Nephron progenitor cell (in vitro differentiated cells): Measurements from ENCODE around the gene TLR4.

Experiments
- DNase-seq: peaks from one replicate; pipeline ENCODE4 v3.0.0; 2021
- H3K27ac Mint-ChIP-seq: 2 replicates; pipeline ENCODE4 v1.8.0; 2021; ENCODE audit warnings: mild to moderate bottlenecking, moderate library complexity, mixed read lengths
- H3K27me3 Mint-ChIP-seq: 2 replicates; pipeline ENCODE4 v1.8.0; 2021; ENCODE audit warnings: mild to moderate bottlenecking, low read depth, mixed read lengths; ENCODE audit not compliant: poor library complexity
- H3K36me3 Mint-ChIP-seq: 2 replicates; pipeline ENCODE4 v1.8.0; 2021; ENCODE audit warnings: low read depth, mixed read lengths
- H3K4me1 Mint-ChIP-seq: 2 replicates; pipeline ENCODE4 v1.8.0; 2021; ENCODE audit warnings: mixed read lengths
- H3K4me3 Mint-ChIP-seq: 2 replicates; pipeline ENCODE4 v1.8.0; 2021; ENCODE audit warnings: mild to moderate bottlenecking, moderate library complexity, mixed read lengths
- H3K9me3 Mint-ChIP-seq: 2 replicates; pipeline ENCODE4 v1.8.0; 2021; ENCODE audit warnings: mild to moderate bottlenecking, moderate library complexity, mixed read lengths
- TF ChIP-seq, protein P1 (sequence below): fragments of 200-600 bp; sonication (generic); IDR thresholded peaks from 2 replicates; pipeline ENCODE4 v1.5.0; 2021; ENCODE audit warnings: antibody characterized with exemption

Gene TLR4

GRCh38 chr9:117687532-117687931 is 16.7 kb upstream of the TLR4 start:
- TF ChIP-seq, protein P1, sequence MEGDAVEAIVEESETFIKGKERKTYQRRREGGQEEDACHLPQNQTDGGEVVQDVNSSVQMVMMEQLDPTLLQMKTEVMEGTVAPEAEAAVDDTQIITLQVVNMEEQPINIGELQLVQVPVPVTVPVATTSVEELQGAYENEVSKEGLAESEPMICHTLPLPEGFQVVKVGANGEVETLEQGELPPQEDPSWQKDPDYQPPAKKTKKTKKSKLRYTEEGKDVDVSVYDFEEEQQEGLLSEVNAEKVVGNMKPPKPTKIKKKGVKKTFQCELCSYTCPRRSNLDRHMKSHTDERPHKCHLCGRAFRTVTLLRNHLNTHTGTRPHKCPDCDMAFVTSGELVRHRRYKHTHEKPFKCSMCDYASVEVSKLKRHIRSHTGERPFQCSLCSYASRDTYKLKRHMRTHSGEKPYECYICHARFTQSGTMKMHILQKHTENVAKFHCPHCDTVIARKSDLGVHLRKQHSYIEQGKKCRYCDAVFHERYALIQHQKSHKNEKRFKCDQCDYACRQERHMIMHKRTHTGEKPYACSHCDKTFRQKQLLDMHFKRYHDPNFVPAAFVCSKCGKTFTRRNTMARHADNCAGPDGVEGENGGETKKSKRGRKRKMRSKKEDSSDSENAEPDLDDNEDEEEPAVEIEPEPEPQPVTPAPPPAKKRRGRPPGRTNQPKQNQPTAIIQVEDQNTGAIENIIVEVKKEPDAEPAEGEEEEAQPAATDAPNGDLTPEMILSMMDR: no peak
- Mint-ChIP-seq H3K4me3 (no peak overlapping the region), H3K27me3 (no peaks in the 10 kb centered on the region), H3K27ac (no peak overlapping the region), H3K9me3 (peaks cover 21% of the 10 kb centered on the region), H3K4me1 (no peaks in the 10 kb centered on the region), H3K36me3 (no peaks in the 10 kb centered on the region)
- DNase-seq: no peak

DNA sequence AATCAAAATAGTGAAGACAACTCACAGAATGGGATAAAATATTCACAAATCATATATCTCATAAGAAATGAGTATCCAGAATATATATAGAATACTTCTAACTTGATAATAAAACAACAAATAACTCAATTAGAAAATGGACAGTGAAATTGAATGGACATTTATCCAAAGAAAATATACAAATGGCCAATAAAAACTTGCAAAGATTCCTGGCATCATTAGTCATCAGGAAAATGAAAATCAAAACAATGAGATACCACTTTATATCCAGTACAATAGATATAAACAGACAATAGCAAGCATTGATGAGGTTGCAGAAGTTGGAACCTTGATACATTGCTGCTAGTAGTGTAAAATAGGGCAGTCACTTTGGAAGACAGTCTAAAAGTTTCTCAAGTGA is 12.8 kb upstream of the TLR4 start:
- no peak overlapping the region for H3K4me3 Mint-ChIP-seq
- H3K9me3 Mint-ChIP-seq: peaks cover 37% of the 10 kb centered on the region
- H3K27ac Mint-ChIP-seq: no peak overlapping the region
- H3K27me3 Mint-ChIP-seq: peaks cover 6% of the 10 kb centered on the region
- DNase-seq: no peak
- H3K36me3 Mint-ChIP-seq: no peaks in the 10 kb centered on the region
- H3K4me1 Mint-ChIP-seq: no peaks in the 10 kb centered on the region
- TF ChIP-seq, protein P1: no peak

- H3K4me3 Mint-ChIP-seq: no peak overlapping the region
- H3K36me3 Mint-ChIP-seq: no peaks in the 10 kb centered on the region
- H3K27me3 Mint-ChIP-seq: peaks cover 10% of the 10 kb centered on the region
- peaks cover 17% of the 10 kb centered on the region for H3K9me3 Mint-ChIP-seq
- H3K27ac Mint-ChIP-seq: no peak overlapping the region
- DNase-seq: no peak
- TF ChIP-seq, protein P1: no peak
- H3K4me1 Mint-ChIP-seq: no peaks in the 10 kb centered on the region
Measured at GRCh38 chr9:117696154-117696553, 8.0 kb upstream of the TLR4 start.

- H3K27me3 Mint-ChIP-seq: peaks cover 10% of the 10 kb centered on the region
- H3K4me1 Mint-ChIP-seq: no peaks in the 10 kb centered on the region
- DNase-seq: no peak
- no peak overlapping the region for H3K4me3 Mint-ChIP-seq
- TF ChIP-seq, protein P1: no peak
- peaks cover 17% of the 10 kb centered on the region for H3K9me3 Mint-ChIP-seq
- no peaks in the 10 kb centered on the region for H3K36me3 Mint-ChIP-seq
- no peak overlapping the region for H3K27ac Mint-ChIP-seq
Measured at GRCh38 chr9:117697046-117697445, 7.2 kb upstream of the TLR4 start.

- H3K27me3 Mint-ChIP-seq: no peaks in the 10 kb centered on the region
- no peaks in the 10 kb centered on the region for H3K9me3 Mint-ChIP-seq
- no peak for DNase-seq
- TF ChIP-seq, protein P1: no peak
- peak overlapping the region; percentile 77 for H3K27ac Mint-ChIP-seq
- no peaks in the 10 kb centered on the region for H3K36me3 Mint-ChIP-seq
- peaks cover 36% of the 10 kb centered on the region for H3K4me1 Mint-ChIP-seq
- peak overlapping the region; percentile 6 for H3K4me3 Mint-ChIP-seq
Measured at GRCh38 chr9:117703537-117703936, 666 bp upstream of the TLR4 start.

DNA sequence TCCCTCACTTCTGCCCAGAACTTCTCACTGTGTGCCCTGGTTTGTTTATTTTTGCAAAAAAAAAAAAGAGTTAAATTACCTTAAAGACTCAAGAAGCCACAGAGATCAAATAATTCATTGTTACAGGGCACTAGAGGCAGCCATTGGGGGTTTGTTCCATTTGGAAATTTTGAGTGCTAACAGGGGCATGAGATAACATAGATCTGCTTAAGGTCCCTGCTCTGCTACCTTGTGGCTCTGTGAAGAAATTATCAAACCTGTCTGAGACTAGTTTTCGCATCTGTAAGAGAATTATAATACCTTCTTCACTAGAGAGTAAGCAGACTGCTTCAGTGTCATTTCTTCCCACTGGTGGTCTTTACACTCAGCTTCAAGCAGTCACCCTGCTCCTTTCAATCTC is 394 bp downstream of the TLR4 start:
- H3K36me3 Mint-ChIP-seq: no peaks in the 10 kb centered on the region
- H3K27ac Mint-ChIP-seq: peak overlapping the region; percentile 77
- peak overlapping the region; percentile 26 for H3K4me3 Mint-ChIP-seq
- H3K27me3 Mint-ChIP-seq: no peaks in the 10 kb centered on the region
- TF ChIP-seq, protein P1: no peak
- H3K4me1 Mint-ChIP-seq: peaks cover 36% of the 10 kb centered on the region
- no peak for DNase-seq
- H3K9me3 Mint-ChIP-seq: no peaks in the 10 kb centered on the region
